Hepatocyte (in vitro differentiated cells): Measurements from ENCODE around the gene ADAM8. TPM values are rescaled to one million over a fixed set of nuclear protein-coding genes. Genes with fewer than 3 reads are reported as not detected.

Experiments
- DNase-seq: peaks from one replicate; pipeline ENCODE4 v3.0.0-alpha.2; 2016; ENCODE audit warnings: low spot score
- H2AFZ ChIP-seq: fragments of 200-600 bp; sonication (generic); 2 replicates; pipeline ENCODE4 v1.6.0; 2016; ENCODE audit warnings: antibody characterized with exemption, mild to moderate bottlenecking
- H3K27ac ChIP-seq: fragments of 200-600 bp; sonication (generic); 2 replicates; pipeline ENCODE4 v1.5.1; 2016; ENCODE audit warnings: mild to moderate bottlenecking
- H3K27me3 ChIP-seq: fragments of 200-600 bp; sonication (generic); 2 replicates; pipeline ENCODE4 v1.6.1; 2016
- H3K36me3 ChIP-seq: fragments of 200-600 bp; sonication (generic); replicated peaks from 2 replicates; pipeline ENCODE4 v1.5.1; 2016; ENCODE audit warnings: low read depth; ENCODE audit not compliant: insufficient read depth
- H3K4me1 ChIP-seq: fragments of 200-600 bp; sonication (generic); 2 replicates; pipeline ENCODE4 v1.5.1; 2016; ENCODE audit warnings: mild to moderate bottlenecking, moderate library complexity; ENCODE audit not compliant: insufficient read depth
- H3K4me2 ChIP-seq: fragments of 200-600 bp; sonication (generic); 2 replicates; pipeline ENCODE4 v1.6.0; 2016
- H3K4me3 ChIP-seq: fragments of 200-600 bp; sonication (generic); 2 replicates; pipeline ENCODE4 v1.5.1; 2016; ENCODE audit warnings: mild to moderate bottlenecking
- H3K79me2 ChIP-seq: fragments of 200-600 bp; sonication (generic); 2 replicates; pipeline ENCODE4 v1.6.0; 2017; ENCODE audit warnings: mild to moderate bottlenecking
- H3K9me2 ChIP-seq: fragments of 200-600 bp; sonication (generic); replicated peaks from 2 replicates; pipeline ENCODE4 v1.6.0; 2017; ENCODE audit warnings: mild to moderate bottlenecking; ENCODE audit not compliant: insufficient read depth
- H3K9me3 ChIP-seq: fragments of 200-600 bp; sonication (generic); 2 replicates; pipeline ENCODE4 v1.5.1; 2016; ENCODE audit warnings: low read depth, mild to moderate bottlenecking
- H4K20me1 ChIP-seq: fragments of 200-600 bp; sonication (generic); 2 replicates; pipeline ENCODE4 v1.6.0; 2016; ENCODE audit warnings: mild to moderate bottlenecking; ENCODE audit not compliant: insufficient read depth, poor library complexity, severe bottlenecking
- EZH2 ChIP-seq: fragments of 200-600 bp; sonication (generic); IDR thresholded peaks from 2 replicates; pipeline ENCODE4 v1.6.1; 2016; ENCODE audit warnings: antibody characterized with exemption, mild to moderate bottlenecking, borderline replicate concordance
- EZH2phosphoT487 ChIP-seq: fragments of 200-600 bp; sonication (generic); IDR thresholded peaks from one replicate; pipeline ENCODE4 v1.6.1; 2018; ENCODE audit warnings: antibody characterized with exemption, mild to moderate bottlenecking, low read depth, moderate library complexity; ENCODE audit not compliant: unreplicated experiment, severe bottlenecking
- whole genome bisulfite sequencing: methylation state at CpG from one replicate; pipeline ENCODE4 v1.1.6; 2016; ENCODE audit warnings: low lambda C conversion rate; ENCODE audit errors: missing lambda C conversion rate; 5-methylcytosine and 5-hydroxymethylcytosine counted together
- polyA plus RNA-seq: library from polyadenylated mRNA; unstranded; fragments of >200 nt; fragmentation: Nextera tagmentation; extraction: Ambion mirVana; gene quantifications from 2 replicates; pipeline ENCODE4 v1.2.1, GENCODE V29; 2016
- total RNA-seq: library from RNA; depleted of rRNA; stranded (reverse); fragments of >200 nt; gene quantifications from 2 replicates; pipeline ENCODE4 v1.2.3, GENCODE V29; 2014
- TF ChIP-seq, protein P1 (sequence below): fragments of 200-600 bp; sonication (generic); IDR thresholded peaks from 2 replicates; pipeline ENCODE4 v1.5.1; 2016; ENCODE audit warnings: antibody characterized with exemption, mild to moderate bottlenecking; ENCODE audit not compliant: poor library complexity

ADAM8 gene
- total and polyA plus RNA-seq, 2 experiments from 2014 or later = 1.9 to 3.0 TPM

DNA sequence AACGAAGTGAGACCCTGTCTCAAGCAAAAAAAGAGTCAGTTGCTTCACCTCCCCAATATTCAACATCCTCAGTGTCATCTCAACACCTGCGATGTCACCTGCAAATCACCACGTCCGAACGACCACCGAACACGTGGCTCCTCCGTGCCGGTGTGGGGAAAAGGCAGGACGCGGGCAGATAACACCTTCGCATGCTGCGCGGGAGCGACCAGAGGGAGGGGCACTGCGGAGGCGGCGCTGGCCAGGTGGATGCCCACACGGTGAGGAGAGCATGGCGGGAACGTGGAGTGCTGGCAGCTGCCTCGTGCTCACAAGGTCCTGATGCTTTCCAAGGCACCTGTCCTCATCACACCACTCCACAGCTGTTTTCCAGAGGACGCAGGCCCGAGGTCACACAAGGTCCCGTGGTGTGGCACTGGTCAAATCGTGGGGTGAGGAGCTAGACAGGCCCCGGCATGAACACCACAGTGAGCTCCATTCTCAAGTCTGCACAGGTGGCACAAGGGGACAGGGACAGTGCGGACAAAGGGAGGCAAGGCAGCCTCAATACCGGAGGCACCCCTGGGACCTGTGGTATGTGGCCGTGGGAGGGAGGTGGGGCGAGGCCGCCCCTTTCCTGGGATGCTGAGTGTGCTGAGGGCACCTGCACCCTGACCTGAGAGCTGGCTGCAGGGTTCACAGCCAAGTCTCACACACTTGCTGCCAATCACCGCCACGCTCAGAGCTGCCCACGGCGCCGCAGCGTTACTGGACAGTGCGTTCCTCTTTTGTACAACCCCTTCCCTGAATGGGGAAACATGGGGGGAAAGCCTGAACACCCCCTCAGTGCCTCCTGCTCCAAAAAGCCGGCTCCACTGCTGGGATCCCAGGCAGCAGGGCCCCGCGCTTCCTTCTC, 19.0 kb upstream of the ADAM8 start:
- H3K4me2 ChIP-seq = no peak overlapping the region
- H3K4me3 ChIP-seq = no peak overlapping the region
- H4K20me1 ChIP-seq = no peaks in the 10 kb centered on the region
- DNase-seq = no peak
- 96% methylated on average over 42 of the region's 42 CpGs for WGBS
- peaks cover 2% of the 10 kb centered on the region for H3K36me3 ChIP-seq
- H3K27ac ChIP-seq = no peak overlapping the region
- TF ChIP-seq, protein P1, sequence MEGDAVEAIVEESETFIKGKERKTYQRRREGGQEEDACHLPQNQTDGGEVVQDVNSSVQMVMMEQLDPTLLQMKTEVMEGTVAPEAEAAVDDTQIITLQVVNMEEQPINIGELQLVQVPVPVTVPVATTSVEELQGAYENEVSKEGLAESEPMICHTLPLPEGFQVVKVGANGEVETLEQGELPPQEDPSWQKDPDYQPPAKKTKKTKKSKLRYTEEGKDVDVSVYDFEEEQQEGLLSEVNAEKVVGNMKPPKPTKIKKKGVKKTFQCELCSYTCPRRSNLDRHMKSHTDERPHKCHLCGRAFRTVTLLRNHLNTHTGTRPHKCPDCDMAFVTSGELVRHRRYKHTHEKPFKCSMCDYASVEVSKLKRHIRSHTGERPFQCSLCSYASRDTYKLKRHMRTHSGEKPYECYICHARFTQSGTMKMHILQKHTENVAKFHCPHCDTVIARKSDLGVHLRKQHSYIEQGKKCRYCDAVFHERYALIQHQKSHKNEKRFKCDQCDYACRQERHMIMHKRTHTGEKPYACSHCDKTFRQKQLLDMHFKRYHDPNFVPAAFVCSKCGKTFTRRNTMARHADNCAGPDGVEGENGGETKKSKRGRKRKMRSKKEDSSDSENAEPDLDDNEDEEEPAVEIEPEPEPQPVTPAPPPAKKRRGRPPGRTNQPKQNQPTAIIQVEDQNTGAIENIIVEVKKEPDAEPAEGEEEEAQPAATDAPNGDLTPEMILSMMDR = no peak
- no peak for TF ChIP-seq EZH2
- no peak for TF ChIP-seq EZH2phosphoT487
- H3K9me3 ChIP-seq = no peaks in the 10 kb centered on the region
- H3K79me2 ChIP-seq = no peaks in the 10 kb centered on the region
- H3K9me2 ChIP-seq = no peaks in the 10 kb centered on the region
- H3K4me1 ChIP-seq = no peaks in the 10 kb centered on the region
- H3K27me3 ChIP-seq = no peaks in the 10 kb centered on the region
- H2AFZ ChIP-seq = no peak overlapping the region

DNA sequence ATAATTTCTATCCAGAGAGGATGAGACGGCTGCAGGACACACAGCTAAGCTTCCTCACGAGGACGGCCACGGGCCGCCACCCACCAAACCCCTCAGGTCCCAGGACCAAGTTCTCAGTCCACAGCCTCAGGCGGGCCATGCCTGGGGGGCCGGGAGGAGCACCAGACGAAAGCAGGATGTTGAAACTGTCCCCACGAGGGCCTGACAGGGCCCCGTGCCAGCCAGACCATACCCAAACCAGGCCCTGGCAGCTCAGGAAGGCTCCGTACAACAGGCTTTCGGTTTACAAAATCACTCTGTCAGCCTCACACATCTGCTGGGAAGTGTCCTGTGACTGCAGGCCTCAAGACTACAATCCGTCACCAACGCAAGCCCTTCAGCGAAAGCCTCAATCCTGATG, 17.5 kb upstream of the ADAM8 start:
- H3K36me3 ChIP-seq = peaks cover 2% of the 10 kb centered on the region
- H3K27ac ChIP-seq = no peak overlapping the region
- H3K27me3 ChIP-seq = no peaks in the 10 kb centered on the region
- no peaks in the 10 kb centered on the region for H3K9me3 ChIP-seq
- H3K4me2 ChIP-seq = no peak overlapping the region
- 92% methylated on average over 15 of the region's 15 CpGs for WGBS
- H3K79me2 ChIP-seq = no peaks in the 10 kb centered on the region
- no peaks in the 10 kb centered on the region for H3K9me2 ChIP-seq
- DNase-seq = no peak
- H2AFZ ChIP-seq = no peak overlapping the region
- TF ChIP-seq EZH2phosphoT487 (no peak), EZH2 (no peak)
- TF ChIP-seq, protein P1 = no peak
- no peaks in the 10 kb centered on the region for H3K4me1 ChIP-seq
- H4K20me1 ChIP-seq = no peaks in the 10 kb centered on the region
- no peak overlapping the region for H3K4me3 ChIP-seq

DNA sequence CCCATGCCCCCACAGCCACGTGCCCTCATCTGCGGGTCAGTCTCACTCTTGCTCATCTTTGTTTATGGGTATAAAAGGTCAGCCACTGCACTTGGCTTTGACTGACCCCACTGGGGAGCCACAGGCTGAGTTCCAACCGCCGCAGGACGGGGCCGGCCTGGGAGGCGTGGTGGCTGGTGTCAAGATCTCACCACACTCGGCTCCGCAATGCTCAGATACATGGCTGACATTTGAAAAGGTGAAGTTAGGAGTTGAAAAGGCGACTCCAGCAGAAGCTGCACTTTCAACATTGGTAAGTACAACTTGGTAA, 17.1 kb upstream of the ADAM8 start:
- Histone ChIP-seq H3K4me2 (no peak overlapping the region), H3K4me1 (no peaks in the 10 kb centered on the region), H2AFZ (no peak overlapping the region), H3K27me3 (no peaks in the 10 kb centered on the region), H3K27ac (no peak overlapping the region), H3K9me2 (no peaks in the 10 kb centered on the region), H3K36me3 (peaks cover 2% of the 10 kb centered on the region), H3K4me3 (no peak overlapping the region), H3K9me3 (no peaks in the 10 kb centered on the region), H3K79me2 (no peaks in the 10 kb centered on the region), H4K20me1 (no peaks in the 10 kb centered on the region)
- WGBS = 96% methylated on average over 10 of the region's 10 CpGs
- no peak for TF ChIP-seq EZH2phosphoT487
- TF ChIP-seq, protein P1 = no peak
- TF ChIP-seq EZH2 = no peak
- DNase-seq = no peak
